T-helper 2 cell treated with Interferon-gamma antibody and Interleukin-4, amounts not matched to agents 100 ng/mL and 5 ng/mL, for 36 hours (primary cell): Measurements from ENCODE around the gene METRN. TPM values are rescaled to one million over a fixed set of nuclear protein-coding genes. Genes with fewer than 3 reads are reported as not detected.

Experiments
- intact Hi-C: fragments of 100-400 bp; cut with micrococcal nuclease; formaldehyde crosslinking; loops from one replicate; pipeline ENCODE4 v1.15.1; 2023
- total RNA-seq: library from RNA; stranded (reverse); gene quantifications from 2 replicates; pipeline ENCODE4 v1.2.3, GENCODE V29; 2022

Gene METRN
- total RNA-seq, 1 donor from 2014 or later: 10.3 TPM

DNA sequence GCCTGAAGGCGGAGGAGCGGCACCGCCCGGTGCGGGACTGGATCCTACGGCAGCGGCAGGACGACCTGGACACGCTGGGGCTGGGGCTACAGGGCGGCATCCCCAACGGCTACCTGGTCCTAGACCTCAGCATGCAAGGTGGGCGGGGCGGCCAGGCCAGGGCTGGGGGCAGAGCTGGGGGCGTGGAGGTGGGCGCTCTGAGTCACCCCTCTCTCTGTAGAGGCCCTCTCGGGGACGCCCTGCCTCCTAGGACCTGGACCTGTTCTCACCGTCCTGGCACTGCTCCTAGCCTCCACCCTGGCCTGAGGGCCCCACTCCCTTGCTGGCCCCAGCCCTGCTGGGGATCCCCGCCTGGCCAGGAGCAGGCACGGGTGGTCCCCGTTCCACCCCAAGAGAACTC, 53.5 kb downstream of the METRN start:
- intact Hi-C loops: no loop called here

Other genes with a start within 250 kb of the METRN start
- 87.2 and 89.0 TPM in 2 replicates for gene CAPN15, start 187.4 kb upstream of the METRN start, total RNA-seq
- not detected in 2 replicates for gene PRR35, start 154.7 kb upstream of the METRN start, total RNA-seq
- gene NHLRC4, start 148.1 kb upstream of the METRN start, total RNA-seq: 1.4 and 1.5 TPM in 2 replicates
- 43.3 and 45.7 TPM in 2 replicates for gene PIGQ, start 145.2 kb upstream of the METRN start, total RNA-seq
- gene RAB40C, start 125.1 kb upstream of the METRN start, total RNA-seq: 13.6 and 16.3 TPM in 2 replicates
- gene WFIKKN1, start 84.1 kb upstream of the METRN start, total RNA-seq: 0.75 and 0.77 TPM in 2 replicates
- gene METTL26, start 78.8 kb upstream of the METRN start, total RNA-seq: 91.0 and 91.4 TPM in 2 replicates
- gene MCRIP2, start 73.3 kb upstream of the METRN start, total RNA-seq: 24.5 and 32.0 TPM in 2 replicates
- 85.1 and 86.7 TPM in 2 replicates for gene WDR90, start 65.8 kb upstream of the METRN start, total RNA-seq
- 130 and 137 TPM in 2 replicates for gene RHOT2, start 47.0 kb upstream of the METRN start, total RNA-seq
- gene RHBDL1, start 39.4 kb upstream of the METRN start, total RNA-seq: 0.91 and 1.4 TPM in 2 replicates
- 67.9 and 71.2 TPM in 2 replicates for gene STUB1, start 34.7 kb upstream of the METRN start, total RNA-seq
- gene JMJD8, start 30.8 kb upstream of the METRN start, total RNA-seq: 37.2 and 41.3 TPM in 2 replicates
- gene WDR24, start 24.7 kb upstream of the METRN start, total RNA-seq: 17.1 and 18.7 TPM in 2 replicates
- gene FBXL16, start 9.3 kb upstream of the METRN start, total RNA-seq: 12.0 TPM in 2 replicates
- gene ANTKMT, start 6.0 kb downstream of the METRN start, total RNA-seq: 25.9 and 26.1 TPM in 2 replicates
- gene CCDC78, start 11.3 kb downstream of the METRN start, total RNA-seq: 4.3 and 5.4 TPM in 2 replicates
- 5.9 and 8.5 TPM in 2 replicates for gene HAGHL, start 12.0 kb downstream of the METRN start, total RNA-seq
- 35.4 and 37.6 TPM in 2 replicates for gene CIAO3, start 25.9 kb downstream of the METRN start, total RNA-seq
- gene MSLN, start 45.6 kb downstream of the METRN start, total RNA-seq: 0.18 TPM in 1 of 2 replicates, not detected in the other
- gene RPUSD1, start 73.3 kb downstream of the METRN start, total RNA-seq: 34.8 TPM in 2 replicates
- 97.4 and 101 TPM in 2 replicates for gene CHTF18, start 73.5 kb downstream of the METRN start, total RNA-seq
- gene GNG13, start 85.6 kb downstream of the METRN start, total RNA-seq: not detected in 2 replicates